Suppressor macrophage treated with lipopolysaccharide for 1 hour (primary cell): ENCODE measurements around the gene STARD5.

ENCODE experiments used
- DNase-seq, 3 donors: peaks; one replicate each; pipeline ENCODE4 v3.0.0-alpha.2; 2020 to 2022

STARD5 gene

GRCh38 chr15:81273855-81274254, 50.1 kb downstream of the STARD5 start:
- DNase-seq = no peak

GRCh38 chr15:81273200-81273599, 50.7 kb downstream of the STARD5 start:
- no peak for DNase-seq

GRCh38 chr15:81271761-81272644, 51.9 kb downstream of the STARD5 start:
- no peak for DNase-seq

GRCh38 chr15:81270781-81271491, 53.0 kb downstream of the STARD5 start:
- no peak for DNase-seq

GRCh38 chr15:81270188-81270587, 53.8 kb downstream of the STARD5 start:
- DNase-seq = no peak

GRCh38 chr15:81268881-81269601, 54.9 kb downstream of the STARD5 start:
- DNase-seq = peak; percentile 86 to 88 (median 88)

GRCh38 chr15:81268340-81268739, 55.6 kb downstream of the STARD5 start:
- DNase-seq = no peak

- DNase-seq = peak; percentile 86 to 91 (median 91)
These were observed 57.8 kb downstream of the STARD5 start for GRCh38 chr15:81265944-81266775.

- peak in 2 of 3 donors; percentile 31 to 38 for DNase-seq
These were observed 58.5 kb downstream of the STARD5 start for GRCh38 chr15:81265256-81265943.

- no peak for DNase-seq
These were observed 59.7 kb downstream of the STARD5 start for GRCh38 chr15:81264072-81264857.

- no peak for DNase-seq
These were observed 60.5 kb downstream of the STARD5 start for GRCh38 chr15:81263477-81263876.

GRCh38 chr15:81261172-81261811, 62.6 kb downstream of the STARD5 start:
- DNase-seq = no peak

GRCh38 chr15:81259760-81260298, 64.1 kb downstream of the STARD5 start:
- DNase-seq = peak in 1 of 3 donors; percentile 27
